GM10266 (cell line): Measurements from ENCODE around the gene JAK3.
"Not testable (repeated sequence)": the region's sequence is repeated elsewhere in the genome, so short reads cannot be mapped to it uniquely, and the experiment has no call there.

Experiments used
- DNase-seq: peaks from one replicate; pipeline ENCODE4 v3.0.0; 2012; ENCODE audit errors: extremely low spot score
- CTCF ChIP-seq: IDR thresholded peaks from 2 replicates; pipeline ENCODE4 v1.5.1; 2012; ENCODE audit warnings: mild to moderate bottlenecking, low read depth; ENCODE audit not compliant: control insufficient read depth, insufficient read depth; ENCODE audit errors: missing control alignments

The JAK3 gene

GRCh38 chr19:17787274-17787913 lies 60.4 kb downstream of the JAK3 start:
- TF ChIP-seq CTCF: no peak
- no peak for DNase-seq

GRCh38 chr19:17784201-17785008 lies 63.4 kb downstream of the JAK3 start:
- TF ChIP-seq CTCF: peak; percentile 78
- peak; percentile 86 for DNase-seq

- DNase-seq: not testable (repeated sequence)
Observed at GRCh38 chr19:17783721-17784120, 64.1 kb downstream of the JAK3 start.

- no peak for DNase-seq
- no peak for TF ChIP-seq CTCF
Observed at GRCh38 chr19:17780781-17781180, 67.0 kb downstream of the JAK3 start.

- TF ChIP-seq CTCF: no peak
- DNase-seq: no peak
Observed at GRCh38 chr19:17778968-17779929, 68.5 kb downstream of the JAK3 start.

GRCh38 chr19:17778251-17778967 lies 69.4 kb downstream of the JAK3 start:
- DNase-seq: peak; percentile 56
- TF ChIP-seq CTCF: no peak

- DNase-seq: not testable (repeated sequence)
Observed at GRCh38 chr19:17777840-17778239, 69.9 kb downstream of the JAK3 start.
